Gastrocnemius medialis (tissue), 4 donors: ENCODE results near the gene LRRC8E. TPM values are rescaled to one million over a fixed set of nuclear protein-coding genes. Genes with fewer than 3 reads are reported as not detected.
"Not testable (repeated sequence)": the region's sequence is repeated elsewhere in the genome, so short reads cannot be mapped to it uniquely, and the experiment has no call there.

ENCODE experiments used
- ATAC-seq, 2 donors: fragments of 150-250 bp; one replicate each; pipeline ENCODE4 v1.9.1; 2016
- DNase-seq, 2 donors: peaks; one replicate each; pipeline ENCODE4 v3.0.0-alpha.2; 2019
- H3K27ac ChIP-seq, 4 donors: fragments of 200-600 bp; sonication (generic); 1 replicate in 1 of 4; 2 replicates in 3 of 4; pipeline ENCODE4 v1.5.1; 2016 to 2018; ENCODE audit warnings: mild to moderate bottlenecking in 2 of 4, moderate library complexity in 1 of 4
- H3K27me3 ChIP-seq, 3 donors: fragments of 200-600 bp; sonication (generic) in 2 of 3; 1 replicate in 1 of 3; 2 replicates in 2 of 3; pipeline versions ENCODE4 v1.5.1 to v1.6.0; 2016 to 2019; ENCODE audit warnings: mild to moderate bottlenecking in 1 of 3, moderate library complexity in 1 of 3
- H3K36me3 ChIP-seq, 2 donors: fragments of 200-600 bp; sonication (generic) in 1 of 2; one replicate each; pipeline ENCODE4 v1.5.1; 2017 to 2018
- H3K4me1 ChIP-seq, 2 donors: fragments of 200-600 bp; sonication (generic) in 1 of 2; one replicate each; pipeline ENCODE4 v1.5.1; 2016 to 2017; ENCODE audit warnings: mild to moderate bottlenecking in 2 of 2
- H3K4me3 ChIP-seq, 4 donors: fragments of 200-600 bp; sonication (generic) in 3 of 4; 1 replicate in 1 of 4; 2 replicates in 3 of 4; pipeline ENCODE4 v1.5.1; 2016 to 2019; ENCODE audit warnings: mild to moderate bottlenecking in 2 of 4
- H3K9me3 ChIP-seq, 3 donors: fragments of 200-600 bp; sonication (generic) in 2 of 3; 1 replicate in 1 of 3; 2 replicates in 2 of 3; pipeline ENCODE4 v1.5.1; 2016 to 2019
- CTCF ChIP-seq, 5 experiments: fragments of 450-650 bp in 3 of 5; fragments of 200-600 bp in 2 of 5; sonication (generic) in 2 of 5; IDR thresholded peaks in 4 of 5; conservative IDR thresholded peaks in 1 of 5; 1 replicate in 4 of 5; 2 replicates in 1 of 5; pipeline ENCODE4 v1.5.1; 2016 to 2019; ENCODE audit warnings: antibody characterized with exemption in 5 of 5, mild to moderate bottlenecking in 3 of 5, moderate library complexity in 3 of 5
- POLR2A ChIP-seq, 2 donors: fragments of 450-650 bp; IDR thresholded peaks; one replicate each; pipeline ENCODE4 v1.6.1; 2017; ENCODE audit warnings: antibody characterized with exemption in 2 of 2, mild to moderate bottlenecking in 2 of 2, moderate library complexity in 2 of 2
- in situ Hi-C, 4 donors: fragments of 200-750 bp; cut with MboI; loops; one replicate each; pipeline versions ENCODE4 v1.15.0 to v1.8.0; 2017; ENCODE audit warnings: low sequenced_read_pairs in 4 of 4
- intact Hi-C: fragments of 100-400 bp; cut with DNase I; formaldehyde crosslinking; loops from one replicate; pipeline ENCODE4 v1.15.1; 2023; ENCODE audit warnings: low total_unique reads
- total RNA-seq, 4 donors: library from RNA; depleted of rRNA; stranded (reverse); fragments of >200 nt; gene quantifications; one replicate each; pipeline versions ENCODE4 v1.1.0 to v1.2.3, GENCODE V29; 2016

Gene LRRC8E
- total RNA-seq, 4 donors from 2014 or later, result 2.1 TPM; not detected in 3

- H3K27ac ChIP-seq, result no peak overlapping the region
- H3K27me3 ChIP-seq, result peaks cover 7 to 18% (median 15%) of the 10 kb centered on the region in 3 donors
- no peaks in the 10 kb centered on the region for H3K4me1 ChIP-seq
- no peaks in the 10 kb centered on the region for H3K36me3 ChIP-seq
- H3K9me3 ChIP-seq, result no peaks in the 10 kb centered on the region
- in situ Hi-C loops (no loop called here), intact Hi-C loops (loop anchor here (10.0 kb wide), 1 partner anchor 148 kb away; the partner anchor contains the start of gene ELAVL1)
- DNase-seq, result no peak
- TF ChIP-seq POLR2A (IDR thresholded peaks at IDR 0.05) (no peak), CTCF (IDR thresholded peaks at IDR 0.05 in 4 of 5, conservative IDR thresholded peaks at IDR 0.05 in 1 of 5) (no peak)
- ATAC-seq, result no peak
- no peak overlapping the region for H3K4me3 ChIP-seq
These were observed 31.3 kb upstream of the LRRC8E start for GRCh38 chr19:7856679-7857663.

GRCh38 chr19:7857727-7858108, 30.6 kb upstream of the LRRC8E start:
- intact Hi-C loops (loop anchor here (10.0 kb wide), 1 partner anchor 147 kb away; the partner anchor contains the start of gene ELAVL1), in situ Hi-C loops (no loop called here)
- Histone ChIP-seq H3K9me3 (no peaks in the 10 kb centered on the region), H3K4me1 (no peaks in the 10 kb centered on the region), H3K27ac (no peak overlapping the region), H3K36me3 (no peaks in the 10 kb centered on the region), H3K4me3 (no peak overlapping the region), H3K27me3 (peaks cover 11 to 22% (median 19%) of the 10 kb centered on the region in 3 donors)
- DNase-seq (no peak), ATAC-seq (no peak)
- TF ChIP-seq CTCF (IDR thresholded peaks at IDR 0.05 in 4 of 5, conservative IDR thresholded peaks at IDR 0.05 in 1 of 5), result no peak
- no peak for TF ChIP-seq POLR2A (IDR thresholded peaks at IDR 0.05)

GRCh38 chr19:7858109-7858770, 30.1 kb upstream of the LRRC8E start:
- H3K36me3 ChIP-seq, result no peaks in the 10 kb centered on the region

GRCh38 chr19:7859087-7859486, 29.2 kb upstream of the LRRC8E start:
- in situ Hi-C loops, H3K9me3 ChIP-seq, H3K4me3 ChIP-seq, H3K27ac ChIP-seq, ATAC-seq, H3K36me3 ChIP-seq, DNase-seq, H3K4me1 ChIP-seq: not testable (repeated sequence)
- intact Hi-C loops, result loop anchor here (10.0 kb wide), 1 partner anchor 146 kb away; the partner anchor contains the start of gene ELAVL1
- H3K27me3 ChIP-seq, result peaks cover 19 to 23% (median 20%) of the 10 kb centered on the region in 3 donors

More at GRCh38 chr19:7858109-7858770, 30.1 kb upstream of the LRRC8E start:
- intact Hi-C loops, result loop anchor here (10.0 kb wide), 1 partner anchor 147 kb away; the partner anchor contains the start of gene ELAVL1
- Histone ChIP-seq H3K9me3 (no peaks in the 10 kb centered on the region), H3K27ac (no peak overlapping the region), H3K4me3 (no peak overlapping the region), H3K27me3 (peaks cover 14 to 22% (median 19%) of the 10 kb centered on the region in 3 donors), H3K4me1 (no peaks in the 10 kb centered on the region)
- no peak for DNase-seq
- in situ Hi-C loops, result no loop called here
- no peak for ATAC-seq
- TF ChIP-seq POLR2A (IDR thresholded peaks at IDR 0.05), result no peak
- no peak for TF ChIP-seq CTCF (IDR thresholded peaks at IDR 0.05 in 4 of 5, conservative IDR thresholded peaks at IDR 0.05 in 1 of 5)
